GM21526 (cell line): ENCODE results near the gene EPO.
"Not testable (repeated sequence)": the region's sequence is repeated elsewhere in the genome, so short reads cannot be mapped to it uniquely, and the experiment has no call there.

Source experiments
- ATAC-seq: cut with Tn5 transposase; IDR thresholded peaks from one replicate; pipeline ENCODE4 v1.9.1; 2021; ENCODE audit warnings: moderate library complexity; ENCODE audit not compliant: unreplicated experiment, low FRiP score

EPO gene

GRCh38 chr7:100731937-100732636 is 11.8 kb downstream of the EPO start:
- ATAC-seq = no peak

- no peak for ATAC-seq
These were observed 15.5 kb downstream of the EPO start for GRCh38 chr7:100735730-100736129.

- ATAC-seq = no peak
These were observed 16.4 kb downstream of the EPO start for GRCh38 chr7:100736671-100737070.

GRCh38 chr7:100739934-100740333 is 19.7 kb downstream of the EPO start:
- no peak for ATAC-seq

GRCh38 chr7:100744605-100745004 is 24.3 kb downstream of the EPO start:
- ATAC-seq = no peak

- no peak for ATAC-seq
These were observed 24.9 kb downstream of the EPO start for GRCh38 chr7:100745184-100745583.

- ATAC-seq = no peak
These were observed 32.7 kb downstream of the EPO start for GRCh38 chr7:100752994-100753393.

GRCh38 chr7:100753750-100754149 is 33.5 kb downstream of the EPO start:
- no peak for ATAC-seq

- ATAC-seq = no peak
These were observed 39.3 kb downstream of the EPO start for GRCh38 chr7:100759357-100760171.

GRCh38 chr7:100762841-100763240 is 42.6 kb downstream of the EPO start:
- ATAC-seq = not testable (repeated sequence)

GRCh38 chr7:100763556-100764140 is 43.4 kb downstream of the EPO start:
- no peak for ATAC-seq

- no peak for ATAC-seq
These were observed 44.6 kb downstream of the EPO start for GRCh38 chr7:100764841-100765240.

- ATAC-seq = no peak
These were observed 45.0 kb downstream of the EPO start for GRCh38 chr7:100765250-100765649.

GRCh38 chr7:100768784-100769183 is 48.5 kb downstream of the EPO start:
- ATAC-seq = no peak
